Measurements from ENCODE around the gene TMEM115. TPM values are rescaled to one million over a fixed set of nuclear protein-coding genes. Genes with fewer than 3 reads are reported as not detected.

TMEM115 gene
- total and polyA plus RNA-seq, 2 of the 13 experiments (the other 11 are each of a cell fraction or from before 2014, with no cell fraction given) = 22.1 to 30.7 TPM

DNA sequence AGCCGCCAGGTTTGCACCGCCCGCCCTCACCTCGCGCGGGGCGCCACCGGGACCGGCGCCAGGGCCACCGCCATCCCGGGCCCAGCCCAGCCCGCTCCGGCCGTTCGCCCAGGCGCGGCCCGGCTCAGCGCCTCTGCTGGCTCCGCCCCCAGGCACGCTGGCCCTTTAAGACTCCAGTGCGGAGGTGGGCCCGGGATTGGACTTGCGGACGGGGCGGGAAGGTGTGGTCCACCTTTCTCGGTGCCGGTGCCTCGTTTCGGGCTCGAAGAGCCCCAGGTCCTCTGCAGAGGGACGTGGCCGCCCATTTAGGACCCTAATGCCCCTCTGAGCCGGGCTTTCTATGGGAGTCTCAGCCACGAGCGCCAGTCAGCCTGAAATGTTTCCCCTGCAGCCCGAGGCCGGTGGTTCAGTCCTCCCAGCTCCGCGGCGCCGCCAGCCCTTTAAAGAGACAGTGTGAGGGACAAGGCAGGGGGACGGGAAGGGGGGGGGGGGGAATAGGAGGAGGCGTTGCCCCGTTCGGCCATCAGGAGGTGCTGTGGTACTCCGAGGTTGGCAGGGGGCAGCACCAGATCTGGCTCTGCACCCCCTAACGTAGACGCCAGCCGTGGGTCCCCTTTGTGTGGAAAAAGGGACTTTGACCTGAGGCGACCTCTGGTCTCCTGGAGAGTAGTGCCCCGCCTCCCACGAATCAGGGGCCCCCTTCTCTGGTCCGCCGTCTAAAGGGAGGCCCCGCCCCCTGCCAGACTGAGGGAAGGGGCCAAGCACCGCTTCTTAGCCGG lies 37.8 kb downstream of the TMEM115 start (continued):
- TF ChIP-seq, protein P1, sequence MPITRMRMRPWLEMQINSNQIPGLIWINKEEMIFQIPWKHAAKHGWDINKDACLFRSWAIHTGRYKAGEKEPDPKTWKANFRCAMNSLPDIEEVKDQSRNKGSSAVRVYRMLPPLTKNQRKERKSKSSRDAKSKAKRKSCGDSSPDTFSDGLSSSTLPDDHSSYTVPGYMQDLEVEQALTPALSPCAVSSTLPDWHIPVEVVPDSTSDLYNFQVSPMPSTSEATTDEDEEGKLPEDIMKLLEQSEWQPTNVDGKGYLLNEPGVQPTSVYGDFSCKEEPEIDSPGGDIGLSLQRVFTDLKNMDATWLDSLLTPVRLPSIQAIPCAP (CRISPR knock-in tag; IDR thresholded peaks at IDR 0.05; ENCODE audit: low read depth) = no peak
- TF ChIP-seq ZFP82 (CRISPR knock-in tag; IDR thresholded peaks at IDR 0.05; ENCODE audit: borderline replicate concordance) (no peak), TEAD3 (CRISPR knock-in tag; optimal IDR thresholded peaks at IDR 0.05; ENCODE audit: borderline replicate concordance) (no peak), ZFX (CRISPR knock-in tag; IDR thresholded peaks at IDR 0.05; ENCODE audit: low read depth) (peak; percentile 74), ZBTB8A (CRISPR knock-in tag; IDR thresholded peaks at IDR 0.05; ENCODE audit: borderline replicate concordance, low read depth) (no peak), MAFG (CRISPR knock-in tag; IDR thresholded peaks at IDR 0.05) (no peak), IRF2 (CRISPR knock-in tag; IDR thresholded peaks at IDR 0.05) (no peak; the same call in 1 of the 2 replicates), FIP1L1 (IDR thresholded peaks at IDR 0.05; ENCODE audit: borderline replicate concordance, insufficient read depth, low read depth, low read length) (no peak), TCF7 (IDR thresholded peaks at IDR 0.05; ENCODE audit: low read depth) (no peak), RFXANK (CRISPR knock-in tag; IDR thresholded peaks at IDR 0.05) (0 out of 2 replicates have a peak, but pooled peaks have one; percentile 9), ZFP1 (CRISPR knock-in tag; IDR thresholded peaks at IDR 0.05) (no peak), MEIS2 (CRISPR knock-in tag; IDR thresholded peaks at IDR 0.05) (no peak; the same call in 1 of the 2 replicates), STAG1 (CRISPR knock-in tag; IDR thresholded peaks at IDR 0.05) (no peak)
- TF ChIP-seq, protein P2, sequence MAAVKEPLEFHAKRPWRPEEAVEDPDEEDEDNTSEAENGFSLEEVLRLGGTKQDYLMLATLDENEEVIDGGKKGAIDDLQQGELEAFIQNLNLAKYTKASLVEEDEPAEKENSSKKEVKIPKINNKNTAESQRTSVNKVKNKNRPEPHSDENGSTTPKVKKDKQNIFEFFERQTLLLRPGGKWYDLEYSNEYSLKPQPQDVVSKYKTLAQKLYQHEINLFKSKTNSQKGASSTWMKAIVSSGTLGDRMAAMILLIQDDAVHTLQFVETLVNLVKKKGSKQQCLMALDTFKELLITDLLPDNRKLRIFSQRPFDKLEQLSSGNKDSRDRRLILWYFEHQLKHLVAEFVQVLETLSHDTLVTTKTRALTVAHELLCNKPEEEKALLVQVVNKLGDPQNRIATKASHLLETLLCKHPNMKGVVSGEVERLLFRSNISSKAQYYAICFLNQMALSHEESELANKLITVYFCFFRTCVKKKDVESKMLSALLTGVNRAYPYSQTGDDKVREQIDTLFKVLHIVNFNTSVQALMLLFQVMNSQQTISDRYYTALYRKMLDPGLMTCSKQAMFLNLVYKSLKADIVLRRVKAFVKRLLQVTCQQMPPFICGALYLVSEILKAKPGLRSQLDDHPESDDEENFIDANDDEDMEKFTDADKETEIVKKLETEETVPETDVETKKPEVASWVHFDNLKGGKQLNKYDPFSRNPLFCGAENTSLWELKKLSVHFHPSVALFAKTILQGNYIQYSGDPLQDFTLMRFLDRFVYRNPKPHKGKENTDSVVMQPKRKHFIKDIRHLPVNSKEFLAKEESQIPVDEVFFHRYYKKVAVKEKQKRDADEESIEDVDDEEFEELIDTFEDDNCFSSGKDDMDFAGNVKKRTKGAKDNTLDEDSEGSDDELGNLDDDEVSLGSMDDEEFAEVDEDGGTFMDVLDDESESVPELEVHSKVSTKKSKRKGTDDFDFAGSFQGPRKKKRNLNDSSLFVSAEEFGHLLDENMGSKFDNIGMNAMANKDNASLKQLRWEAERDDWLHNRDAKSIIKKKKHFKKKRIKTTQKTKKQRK (IDR thresholded peaks at IDR 0.05; ENCODE audit: low read length) = no peak
- TF ChIP-seq, protein P3, sequence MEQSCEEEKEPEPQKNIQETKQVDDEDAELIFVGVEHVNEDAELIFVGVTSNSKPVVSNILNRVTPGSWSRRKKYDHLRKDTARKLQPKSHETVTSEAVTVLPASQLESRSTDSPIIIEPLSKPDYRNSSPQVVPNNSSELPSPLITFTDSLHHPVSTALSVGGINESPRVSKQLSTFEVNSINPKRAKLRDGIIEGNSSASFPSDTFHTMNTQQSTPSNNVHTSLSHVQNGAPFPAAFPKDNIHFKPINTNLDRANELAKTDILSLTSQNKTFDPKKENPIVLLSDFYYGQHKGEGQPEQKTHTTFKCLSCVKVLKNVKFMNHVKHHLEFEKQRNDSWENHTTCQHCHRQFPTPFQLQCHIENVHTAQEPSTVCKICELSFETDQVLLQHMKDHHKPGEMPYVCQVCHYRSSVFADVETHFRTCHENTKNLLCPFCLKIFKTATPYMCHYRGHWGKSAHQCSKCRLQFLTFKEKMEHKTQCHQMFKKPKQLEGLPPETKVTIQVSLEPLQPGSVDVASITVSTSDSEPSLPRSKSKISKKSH (CRISPR knock-in tag; IDR thresholded peaks at IDR 0.05; ENCODE audit: borderline replicate concordance) = no peak
- TF ChIP-seq, protein P4, sequence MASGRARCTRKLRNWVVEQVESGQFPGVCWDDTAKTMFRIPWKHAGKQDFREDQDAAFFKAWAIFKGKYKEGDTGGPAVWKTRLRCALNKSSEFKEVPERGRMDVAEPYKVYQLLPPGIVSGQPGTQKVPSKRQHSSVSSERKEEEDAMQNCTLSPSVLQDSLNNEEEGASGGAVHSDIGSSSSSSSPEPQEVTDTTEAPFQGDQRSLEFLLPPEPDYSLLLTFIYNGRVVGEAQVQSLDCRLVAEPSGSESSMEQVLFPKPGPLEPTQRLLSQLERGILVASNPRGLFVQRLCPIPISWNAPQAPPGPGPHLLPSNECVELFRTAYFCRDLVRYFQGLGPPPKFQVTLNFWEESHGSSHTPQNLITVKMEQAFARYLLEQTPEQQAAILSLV (CRISPR knock-in tag; IDR thresholded peaks at IDR 0.05; ENCODE audit: borderline replicate concordance) = no peak
- TF ChIP-seq, protein P5, sequence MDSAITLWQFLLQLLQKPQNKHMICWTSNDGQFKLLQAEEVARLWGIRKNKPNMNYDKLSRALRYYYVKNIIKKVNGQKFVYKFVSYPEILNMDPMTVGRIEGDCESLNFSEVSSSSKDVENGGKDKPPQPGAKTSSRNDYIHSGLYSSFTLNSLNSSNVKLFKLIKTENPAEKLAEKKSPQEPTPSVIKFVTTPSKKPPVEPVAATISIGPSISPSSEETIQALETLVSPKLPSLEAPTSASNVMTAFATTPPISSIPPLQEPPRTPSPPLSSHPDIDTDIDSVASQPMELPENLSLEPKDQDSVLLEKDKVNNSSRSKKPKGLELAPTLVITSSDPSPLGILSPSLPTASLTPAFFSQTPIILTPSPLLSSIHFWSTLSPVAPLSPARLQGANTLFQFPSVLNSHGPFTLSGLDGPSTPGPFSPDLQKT (CRISPR knock-in tag; IDR thresholded peaks at IDR 0.05; ENCODE audit: borderline replicate concordance) = no peak
- TF ChIP-seq, protein P6, sequence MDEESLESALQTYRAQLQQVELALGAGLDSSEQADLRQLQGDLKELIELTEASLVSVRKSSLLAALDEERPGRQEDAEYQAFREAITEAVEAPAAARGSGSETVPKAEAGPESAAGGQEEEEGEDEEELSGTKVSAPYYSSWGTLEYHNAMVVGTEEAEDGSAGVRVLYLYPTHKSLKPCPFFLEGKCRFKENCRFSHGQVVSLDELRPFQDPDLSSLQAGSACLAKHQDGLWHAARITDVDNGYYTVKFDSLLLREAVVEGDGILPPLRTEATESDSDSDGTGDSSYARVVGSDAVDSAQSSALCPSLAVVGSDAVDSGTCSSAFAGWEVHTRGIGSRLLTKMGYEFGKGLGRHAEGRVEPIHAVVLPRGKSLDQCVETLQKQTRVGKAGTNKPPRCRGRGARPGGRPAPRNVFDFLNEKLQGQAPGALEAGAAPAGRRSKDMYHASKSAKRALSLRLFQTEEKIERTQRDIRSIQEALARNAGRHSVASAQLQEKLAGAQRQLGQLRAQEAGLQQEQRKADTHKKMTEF (CRISPR knock-in tag; IDR thresholded peaks at IDR 0.05) = no peak; the same call in 1 of the 2 replicates

Data from HepG2 (cell line).